H1 (cell line): ENCODE results near the gene PLXND1. TPM values are rescaled to one million over a fixed set of nuclear protein-coding genes. Genes with fewer than 3 reads are reported as not detected.
A peak's percentile ranks its signal among the peaks of the same experiment; 100 is the strongest.

Source experiments
- CTCF ChIA-PET: fragments of 300-600 bp; sonication (Branson Sonifier 250); formaldehyde crosslinking; loops from one replicate; lab custom pipeline; 2021; ENCODE audit not compliant: partially characterized antibody; lab: Charles Lee
- POLR2A ChIA-PET: fragments of 300-600 bp; sonication (Branson Sonifier 250); formaldehyde crosslinking; loops from one replicate; lab custom pipeline; 2021; ENCODE audit warnings: inconsistent platforms; ENCODE audit not compliant: partially characterized antibody; lab: Charles Lee
- DNase-seq, 2 experiments: peaks; one replicate each; pipeline versions ENCODE4 v3.0.0 to v3.0.0-alpha.2; 2010 to 2022; ENCODE audit warnings: low spot score in 2 of 2, low read depth in 1 of 2, mixed read lengths in 1 of 2
- FAIRE-seq: peaks from 2 replicates; lab custom pipeline; 2011; peaks lifted over from hg19 to GRCh38; lab: Jason Lieb, UNC
- H2AFZ ChIP-seq: 2 replicates; pipeline ENCODE4 v1.8.1; 2012; ENCODE audit warnings: low read length, inconsistent platforms
- H2AK5ac ChIP-seq: 2 replicates; pipeline ENCODE4 v1.6.1; 2013; ENCODE audit warnings: low read depth, low read length
- H2BK120ac ChIP-seq: replicated peaks from 2 replicates; pipeline ENCODE3; 2013; ENCODE audit warnings: low read depth, low read length, inconsistent platforms
- H2BK12ac ChIP-seq: 2 replicates; pipeline ENCODE4 v1.6.1; 2013; ENCODE audit warnings: low read depth, low read length
- H2BK15ac ChIP-seq: 2 replicates; pipeline ENCODE4 v1.6.1; 2013; ENCODE audit warnings: low read length
- H2BK20ac ChIP-seq: 2 replicates; pipeline ENCODE4 v1.6.1; 2013; ENCODE audit warnings: low read length
- H2BK5ac ChIP-seq: 2 replicates; pipeline ENCODE4 v1.6.1; 2013; ENCODE audit warnings: low read depth, low read length
- H3K14ac ChIP-seq: 2 replicates; pipeline ENCODE4 v1.6.1; 2013; ENCODE audit warnings: inconsistent platforms; ENCODE audit not compliant: insufficient read length
- H3K18ac ChIP-seq: 2 replicates; pipeline ENCODE4 v1.6.1; 2013; ENCODE audit warnings: low read length; ENCODE audit errors: extremely low read depth
- H3K23ac ChIP-seq: 2 replicates; pipeline ENCODE4 v1.6.1; 2013; ENCODE audit warnings: inconsistent platforms; ENCODE audit not compliant: insufficient read length
- H3K23me2 ChIP-seq: 2 replicates; pipeline ENCODE4 v1.6.1; 2013; ENCODE audit warnings: low read depth, low read length
- H3K27ac ChIP-seq: 2 replicates; pipeline ENCODE4 v1.6.1; 2011; ENCODE audit warnings: low read depth, low read length, inconsistent platforms
- H3K27me3 ChIP-seq, 4 experiments: replicated peaks in 1 of 4; 1 replicate in 1 of 4; 2 replicates in 3 of 4; pipeline versions ENCODE4 v1.6.1 to v1.8.1; 2011 to 2013; ENCODE audit warnings: low read length in 3 of 4, mild to moderate bottlenecking in 3 of 4, inconsistent platforms in 2 of 4, mixed read lengths in 2 of 4, moderate library complexity in 1 of 4; ENCODE audit not compliant: control insufficient read depth in 3 of 4, insufficient read depth in 3 of 4; ENCODE audit errors: extremely low read depth in 1 of 4
- H3K36me3 ChIP-seq, 4 experiments: 2 replicates each; pipeline versions ENCODE4 v1.6.1 to v1.8.1; 2011 to 2013; ENCODE audit warnings: mild to moderate bottlenecking in 4 of 4, low read length in 3 of 4, moderate library complexity in 2 of 4, control low read depth in 1 of 4, inconsistent platforms in 1 of 4; ENCODE audit not compliant: insufficient read depth in 4 of 4, control insufficient read depth in 2 of 4
- H3K4ac ChIP-seq: replicated peaks from 2 replicates; pipeline ENCODE3; 2013; ENCODE audit warnings: low read length, low read depth, mixed read lengths, inconsistent platforms; ENCODE audit not compliant: insufficient read length
- H3K4me1 ChIP-seq, 4 experiments: replicated peaks in 1 of 4; 1 replicate in 1 of 4; 2 replicates in 3 of 4; pipeline versions ENCODE4 v1.6.1 to v1.8.1; 2011 to 2013; ENCODE audit warnings: low read length in 3 of 4, inconsistent platforms in 2 of 4, mixed read lengths in 1 of 4; ENCODE audit not compliant: insufficient read depth in 4 of 4, control insufficient read depth in 3 of 4
- H3K4me2 ChIP-seq, 2 experiments: 2 replicates each; pipeline versions ENCODE4 v1.6.1 to v1.8.1; 2011 to 2013; ENCODE audit warnings: low read depth in 2 of 2, low read length in 2 of 2, control low read depth in 1 of 2, inconsistent platforms in 1 of 2, mild to moderate bottlenecking in 1 of 2; ENCODE audit not compliant: insufficient read depth in 1 of 2
- H3K4me3 ChIP-seq, 4 experiments: fragments of 200-600, 300-600 bp in 1 of 4; sonication (generic), shearing (Covaris generic), sonication (Bioruptor Twin) in 1 of 4; 2 replicates each; pipeline versions ENCODE4 v1.5.1 to v1.8.1; 2011 to 2016; ENCODE audit warnings: low read length in 4 of 4, low read depth in 3 of 4, control low read depth in 2 of 4, inconsistent platforms in 2 of 4, mild to moderate bottlenecking in 2 of 4, mixed read lengths in 1 of 4, moderate library complexity in 1 of 4; ENCODE audit not compliant: insufficient read depth in 2 of 4; ENCODE audit errors: extremely low read depth in 1 of 4
- H3K56ac ChIP-seq: replicated peaks from 2 replicates; pipeline ENCODE3; 2013; ENCODE audit warnings: low read depth, mild to moderate bottlenecking, mixed read lengths, low read length, inconsistent platforms; ENCODE audit not compliant: insufficient read length
- H3K79me1 ChIP-seq: 2 replicates; pipeline ENCODE4 v1.6.1; 2013; ENCODE audit warnings: low read depth, low read length, control low read depth
- H3K79me2 ChIP-seq, 2 experiments: 2 replicates each; pipeline versions ENCODE4 v1.6.1 to v1.8.1; 2012 to 2013; ENCODE audit warnings: low read length in 2 of 2, mild to moderate bottlenecking in 2 of 2, inconsistent platforms in 1 of 2; ENCODE audit not compliant: insufficient read depth in 2 of 2, control insufficient read depth in 1 of 2
- H3K9ac ChIP-seq, 4 experiments: replicated peaks in 1 of 4; 1 replicate in 1 of 4; 2 replicates in 3 of 4; pipeline versions ENCODE4 v1.6.1 to v1.8.1; 2011 to 2013; ENCODE audit warnings: low read depth in 3 of 4, low read length in 3 of 4, control low read depth in 2 of 4, mild to moderate bottlenecking in 2 of 4, moderate library complexity in 2 of 4, inconsistent platforms in 1 of 4; ENCODE audit errors: extremely low read depth in 1 of 4
- H3K9me3 ChIP-seq, 2 experiments: 2 replicates each; pipeline versions ENCODE4 v1.6.1 to v1.8.1; 2012 to 2013; ENCODE audit warnings: mild to moderate bottlenecking in 2 of 2, moderate library complexity in 2 of 2, control low read depth in 1 of 2, inconsistent platforms in 1 of 2, low read depth in 1 of 2, low read length in 1 of 2, mixed read lengths in 1 of 2; ENCODE audit not compliant: insufficient read depth in 2 of 2
- H4K20me1 ChIP-seq, 2 experiments: replicated peaks in 1 of 2; 2 replicates each; pipeline versions ENCODE3 to v1.8.1; 2011 to 2013; ENCODE audit warnings: inconsistent platforms in 2 of 2, low read length in 2 of 2, mild to moderate bottlenecking in 1 of 2; ENCODE audit not compliant: insufficient read depth in 2 of 2, control insufficient read depth in 1 of 2
- H4K5ac ChIP-seq: 2 replicates; pipeline ENCODE4 v1.6.1; 2013; ENCODE audit warnings: low read length, low read depth, mixed read lengths, inconsistent platforms; ENCODE audit not compliant: insufficient read length
- H4K8ac ChIP-seq: 2 replicates; pipeline ENCODE4 v1.8.0; 2013; ENCODE audit warnings: mild to moderate bottlenecking, moderate library complexity, low read length, inconsistent platforms; ENCODE audit not compliant: insufficient read depth; ENCODE audit errors: extremely low read depth
- H4K91ac ChIP-seq: replicated peaks from 2 replicates; pipeline ENCODE3; 2013; ENCODE audit warnings: low read length, mixed read lengths, inconsistent platforms; ENCODE audit not compliant: insufficient read length
- CBX8 ChIP-seq: fragments of 300-800, 300-1000 bp; sonication (generic); IDR thresholded peaks from 2 replicates; pipeline ENCODE4 v1.7.1; 2016; ENCODE audit warnings: low read depth, low read length, borderline replicate concordance
- CREB1 ChIP-seq: IDR thresholded peaks from 2 replicates; pipeline ENCODE4 v1.6.1; 2012; ENCODE audit warnings: inconsistent platforms
- EGR1 ChIP-seq: IDR thresholded peaks from 2 replicates; pipeline ENCODE4 v1.6.1; 2011; ENCODE audit warnings: low read depth, low read length, borderline replicate concordance
- GABPA ChIP-seq: IDR thresholded peaks from 2 replicates; pipeline ENCODE4 v1.6.1; 2011; ENCODE audit warnings: mild to moderate bottlenecking, low read length, moderate library complexity, borderline replicate concordance; ENCODE audit not compliant: insufficient read depth
- KDM1A ChIP-seq: fragments of 200-600, 300-600 bp; sonication (generic); IDR thresholded peaks from 2 replicates; pipeline ENCODE4 v1.7.1; 2016; ENCODE audit warnings: mild to moderate bottlenecking, low read length, borderline replicate concordance
- MAFK ChIP-seq: IDR thresholded peaks from 2 replicates; pipeline ENCODE4 v1.6.1; 2012; ENCODE audit warnings: low read depth, mild to moderate bottlenecking, improper control_type of control experiment, low read length
- RBBP5 ChIP-seq: IDR thresholded peaks from 2 replicates; pipeline ENCODE4 v1.7.1; 2012; ENCODE audit warnings: low read depth, mild to moderate bottlenecking, inconsistent platforms, low read length, moderate library complexity, borderline replicate concordance
- RXRA ChIP-seq: IDR thresholded peaks from 2 replicates; pipeline ENCODE4 v1.6.1; 2011; ENCODE audit warnings: low read depth, mild to moderate bottlenecking, low read length, moderate library complexity; ENCODE audit not compliant: insufficient read depth
- SIRT6 ChIP-seq: IDR thresholded peaks from one replicate; pipeline ENCODE4 v1.7.1; 2012; ENCODE audit warnings: low read length, inconsistent platforms
- ZNF274 ChIP-seq: IDR thresholded peaks from 2 replicates; pipeline ENCODE4 v1.7.0; 2012; ENCODE audit warnings: low read length, borderline replicate concordance; ENCODE audit errors: extremely low read depth
- WGBS, 2 experiments: shearing (Covaris generic) in 1 of 2; methylation state at CpG; one replicate each; pipeline versions ENCODE4 v1.1.6 to v1.1.7; 2013 to 2015; ENCODE audit warnings: low lambda C conversion rate in 2 of 2, mixed read lengths in 2 of 2, inconsistent platforms in 1 of 2, low coverage in 1 of 2, missing lambda C conversion rate in 1 of 2; ENCODE audit not compliant: insufficient replicate concordance in 2 of 2, insufficient coverage in 1 of 2, insufficient read length in 1 of 2; ENCODE audit errors: extremely low coverage in 1 of 2, missing lambda C conversion rate in 1 of 2; 5-methylcytosine and 5-hydroxymethylcytosine counted together
- polyA plus RNA-seq, 7 experiments: library from polyadenylated mRNA; depleted of rRNA in 3 of 7; stranded (reverse) in 5 of 7; unstranded in 2 of 7; fragments of >200 nt in 5 of 7; fragments of 200-250 nt in 2 of 7; gene quantifications; 1 replicate in 5 of 7; 2 replicates in 1 of 7; 4 replicates in 1 of 7; pipeline versions ENCODE4 v1.2.1 to v1.2.3, GENCODE V29; 2011 to 2013; ENCODE audit warnings: missing spikeins in 2 of 7, mixed read lengths in 2 of 7
- total RNA-seq: library from RNA; stranded (reverse); fragmentation: NEBNext Ultra II Directional; extraction: Animal tissue kit (Norgen Biotek cat#: 25700); gene quantifications from 2 replicates; pipeline ENCODE4 v1.2.1, GENCODE V29; 2021

Gene PLXND1
- total and polyA plus RNA-seq, 2 of the 8 experiments (the other 6 are each of a cell fraction or from before 2014, with no cell fraction given) = 17.7 to 66.4 TPM

DNA sequence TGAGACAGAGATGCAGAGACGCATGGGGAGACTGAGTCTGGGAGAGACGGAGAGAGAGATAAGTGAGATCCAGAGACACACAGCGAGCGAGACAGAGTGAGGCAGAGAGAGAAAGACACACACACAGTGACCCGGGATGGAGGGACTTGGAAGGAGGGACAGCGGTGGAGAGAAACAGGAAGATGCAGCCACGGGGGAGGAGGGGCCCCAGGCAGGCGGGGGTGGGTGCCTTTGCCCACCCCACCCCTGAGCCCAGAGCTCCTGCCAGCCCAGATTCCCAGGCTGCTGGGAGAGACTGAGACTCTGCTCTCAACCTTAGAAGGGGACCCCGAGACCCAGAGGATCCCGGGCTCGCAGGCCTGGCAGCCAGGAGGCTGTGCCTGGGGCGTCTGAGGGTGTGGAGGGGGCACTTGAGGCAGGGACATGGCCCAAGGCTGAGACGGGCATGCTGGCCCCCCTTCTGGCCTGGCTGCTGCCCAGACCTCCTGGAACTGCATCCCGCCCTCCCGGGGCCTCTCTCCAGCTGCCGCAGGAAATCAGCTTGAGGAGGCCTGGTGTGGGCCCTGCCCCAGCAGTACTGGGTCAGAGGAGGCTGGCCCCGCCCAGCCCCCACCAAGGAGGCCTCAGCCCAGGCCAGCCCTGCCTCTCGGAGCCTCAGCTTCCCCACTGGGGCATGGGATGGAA is 45.4 kb downstream of the PLXND1 start:
- Histone ChIP-seq H2AK5ac (no peak overlapping the region), H3K4me2 (no peak overlapping the region), H2BK12ac (0 out of 2 replicates have a peak overlapping the region, but pooled peaks have one; percentile 50), H3K9ac (no peak overlapping the region), H4K91ac (no peak overlapping the region), H3K79me2 (no peaks in the 10 kb centered on the region), H2BK20ac (no peak overlapping the region), H2BK120ac (no peak overlapping the region), H3K27me3 (no peaks in the 10 kb centered on the region), H4K20me1 (peaks cover 0 to 1% of the 10 kb centered on the region in 2 experiments), H2AFZ (no peak overlapping the region), H3K9me3 (no peaks in the 10 kb centered on the region), H3K36me3 (no peaks in the 10 kb centered on the region; a peak in 1 of 8 replicates), H3K27ac (no peak overlapping the region), H3K56ac (no peak overlapping the region), H3K79me1 (no peaks in the 10 kb centered on the region), H3K4ac (no peak overlapping the region), H3K4me3 (no peak overlapping the region), H2BK15ac (no peak overlapping the region; the same call in 1 of the 2 replicates), H2BK5ac (no peak overlapping the region; the same call in 1 of the 2 replicates), H4K8ac (no peak overlapping the region), H3K4me1 (peaks cover 0 to 11% (median 6%) of the 10 kb centered on the region in 4 experiments; a peak in 4 of 7 replicates), H4K5ac (no peak overlapping the region), H3K23me2 (no peaks in the 10 kb centered on the region), H3K14ac (no peak overlapping the region), H3K23ac (no peak overlapping the region), H3K18ac (no peak overlapping the region; the same call in 1 of the 2 replicates)
- FAIRE-seq = no peak
- TF ChIP-seq RBBP5 (no peak), MAFK (no peak), EGR1 (no peak), SIRT6 (no peak), ZNF274 (no peak), RXRA (no peak), GABPA (no peak), KDM1A (no peak), CBX8 (no peak), CREB1 (no peak)
- POLR2A ChIA-PET = interaction anchor here (0.9 kb wide), 1 partner anchor 15 kb away, joined by 3 read pairs; no protein-coding TSS in a partner anchor
- DNase-seq = no peak
- WGBS, 2 experiments = 84% methylated on average over 16 of the region's 18 CpGs; no CpG with 5 or more reads in 1 of the 2 experiments
- CTCF ChIA-PET = interaction anchor here (1.5 to 11.3 kb wide), 3 partner anchors 8 to 71 kb away, joined by 4 to 93 read pairs (median 6); partner anchors contain the start of gene PLXND1
